Spleen (tissue), 7 donors: ENCODE data around the gene ABCC8.

Experiments used
- POLR2A ChIP-seq, 3 donors: fragments of 450-650 bp; IDR thresholded peaks; one replicate each; pipeline ENCODE4 v1.5.1; 2017; ENCODE audit warnings: antibody characterized with exemption in 3 of 3, mild to moderate bottlenecking in 1 of 3
- TF ChIP-seq, protein P1 (sequence below), 11 experiments: fragments of 200-600 bp in 7 of 11; fragments of 450-650 bp in 4 of 11; sonication (generic) in 4 of 11; IDR thresholded peaks in 8 of 11; conservative IDR thresholded peaks in 3 of 11; 1 replicate in 7 of 11; 2 replicates in 4 of 11; pipeline versions ENCODE4 v1.4.0 to v1.8.0; 2016 to 2021; ENCODE audit warnings: antibody characterized with exemption in 11 of 11, inconsistent platforms in 4 of 11, mild to moderate bottlenecking in 1 of 11
- donor health status: DM: no; HTN: no; CAD: no; lungs with moderate emphysema.
- donor health status: DM: no; HTN: no; CAD: no.
- donor health status: DM: no; HTN: no; CAD: no.

DNA sequence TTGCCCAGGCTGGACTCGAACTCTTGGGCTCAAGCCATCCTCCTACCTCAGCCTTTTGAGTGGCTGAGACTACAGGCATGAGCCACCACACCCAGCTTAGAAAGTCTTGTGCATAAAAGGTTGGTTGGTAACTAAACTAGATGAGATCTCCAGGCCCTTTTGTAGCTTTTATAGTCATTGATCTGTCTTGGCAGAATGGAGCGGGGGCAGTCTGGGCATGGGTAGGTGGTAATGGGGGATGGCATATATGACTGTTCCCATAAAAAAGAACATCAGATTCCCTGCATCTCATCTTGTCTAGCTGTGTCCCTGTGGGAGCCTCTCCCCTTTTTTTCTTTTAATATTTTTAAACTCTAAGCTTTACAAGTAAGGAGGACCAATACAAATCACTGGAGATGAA is 30.2 kb downstream of the ABCC8 start:
- no peak for TF ChIP-seq POLR2A (IDR thresholded peaks at IDR 0.05)
- TF ChIP-seq, protein P1, sequence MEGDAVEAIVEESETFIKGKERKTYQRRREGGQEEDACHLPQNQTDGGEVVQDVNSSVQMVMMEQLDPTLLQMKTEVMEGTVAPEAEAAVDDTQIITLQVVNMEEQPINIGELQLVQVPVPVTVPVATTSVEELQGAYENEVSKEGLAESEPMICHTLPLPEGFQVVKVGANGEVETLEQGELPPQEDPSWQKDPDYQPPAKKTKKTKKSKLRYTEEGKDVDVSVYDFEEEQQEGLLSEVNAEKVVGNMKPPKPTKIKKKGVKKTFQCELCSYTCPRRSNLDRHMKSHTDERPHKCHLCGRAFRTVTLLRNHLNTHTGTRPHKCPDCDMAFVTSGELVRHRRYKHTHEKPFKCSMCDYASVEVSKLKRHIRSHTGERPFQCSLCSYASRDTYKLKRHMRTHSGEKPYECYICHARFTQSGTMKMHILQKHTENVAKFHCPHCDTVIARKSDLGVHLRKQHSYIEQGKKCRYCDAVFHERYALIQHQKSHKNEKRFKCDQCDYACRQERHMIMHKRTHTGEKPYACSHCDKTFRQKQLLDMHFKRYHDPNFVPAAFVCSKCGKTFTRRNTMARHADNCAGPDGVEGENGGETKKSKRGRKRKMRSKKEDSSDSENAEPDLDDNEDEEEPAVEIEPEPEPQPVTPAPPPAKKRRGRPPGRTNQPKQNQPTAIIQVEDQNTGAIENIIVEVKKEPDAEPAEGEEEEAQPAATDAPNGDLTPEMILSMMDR (IDR thresholded peaks at IDR 0.05 in 8 of 11, conservative IDR thresholded peaks at IDR 0.05 in 3 of 11) = no peak
